Esophagus muscularis mucosa (tissue), 4 donors: ENCODE measurements around the gene ZNF787. TPM values are rescaled to one million over a fixed set of nuclear protein-coding genes. Genes with fewer than 3 reads are reported as not detected.

Experiments
- DNase-seq: peaks from one replicate; pipeline ENCODE4 v3.0.0-alpha.2; 2017; ENCODE audit errors: extremely low spot score
- H3K27ac ChIP-seq, 4 donors: fragments of 200-600 bp; sonication (generic); replicated peaks in 1 of 4; 1 replicate in 3 of 4; 2 replicates in 1 of 4; pipeline ENCODE4 v1.5.1; 2016 to 2019; ENCODE audit warnings: mild to moderate bottlenecking in 1 of 4
- H3K27me3 ChIP-seq, 4 donors: fragments of 200-600 bp; sonication (generic); one replicate each; pipeline versions ENCODE4 v1.5.1 to v1.6.0; 2016 to 2019
- H3K36me3 ChIP-seq, 4 donors: fragments of 200-600 bp; sonication (generic); one replicate each; pipeline ENCODE4 v1.5.1; 2016 to 2019
- H3K4me1 ChIP-seq, 4 donors: fragments of 200-600 bp; sonication (generic); one replicate each; pipeline ENCODE4 v1.5.1; 2016 to 2019
- H3K4me3 ChIP-seq, 4 donors: fragments of 200-600 bp; sonication (generic); 1 replicate in 2 of 4; 2 replicates in 2 of 4; pipeline ENCODE4 v1.5.1; 2016 to 2019; ENCODE audit warnings: mild to moderate bottlenecking in 4 of 4, moderate library complexity in 1 of 4
- H3K9me3 ChIP-seq, 4 donors: fragments of 200-600 bp; sonication (generic); 1 replicate in 3 of 4; 2 replicates in 1 of 4; pipeline ENCODE4 v1.5.1; 2016 to 2019
- EP300 ChIP-seq: sonication (generic); formaldehyde crosslinking; IDR thresholded peaks from one replicate; pipeline ENCODE4 v1.6.1; 2017; ENCODE audit warnings: antibody characterized with exemption
- POLR2A ChIP-seq: fragments of 450-650 bp; IDR thresholded peaks from one replicate; pipeline ENCODE4 v1.6.1; 2017; ENCODE audit warnings: antibody characterized with exemption, moderate library complexity, mild to moderate bottlenecking, low read depth
- POLR2AphosphoS5 ChIP-seq, 2 donors: sonication (generic); formaldehyde crosslinking; IDR thresholded peaks; one replicate each; pipeline ENCODE4 v1.6.1; 2017; ENCODE audit warnings: antibody characterized with exemption in 2 of 2
- WGBS: methylation state at CpG from one replicate; pipeline ENCODE4 v1.1.5; 2018; 5-methylcytosine and 5-hydroxymethylcytosine counted together
- intact Hi-C: fragments of 100-400 bp; cut with DNase I; formaldehyde crosslinking; loops from one replicate; pipeline ENCODE4 v1.15.1; 2023
- total RNA-seq, 4 donors: library from RNA; depleted of rRNA; stranded (reverse); fragments of >200 nt; gene quantifications; one replicate each; pipeline versions ENCODE4 v1.1.0 to v1.2.1, GENCODE V29; 2016
- TF ChIP-seq, protein P1 (sequence below), 3 experiments: fragments of 200-600 bp in 2 of 3; fragments of 450-650 bp in 1 of 3; sonication (generic) in 2 of 3; IDR thresholded peaks; one replicate each; pipeline ENCODE4 v1.5.1; 2017 to 2019; ENCODE audit warnings: antibody characterized with exemption in 3 of 3, mild to moderate bottlenecking in 2 of 3, moderate library complexity in 1 of 3

Gene ZNF787
- total RNA-seq, 4 donors from 2014 or later: 15.0 to 34.2 (median 28.4) TPM

DNA sequence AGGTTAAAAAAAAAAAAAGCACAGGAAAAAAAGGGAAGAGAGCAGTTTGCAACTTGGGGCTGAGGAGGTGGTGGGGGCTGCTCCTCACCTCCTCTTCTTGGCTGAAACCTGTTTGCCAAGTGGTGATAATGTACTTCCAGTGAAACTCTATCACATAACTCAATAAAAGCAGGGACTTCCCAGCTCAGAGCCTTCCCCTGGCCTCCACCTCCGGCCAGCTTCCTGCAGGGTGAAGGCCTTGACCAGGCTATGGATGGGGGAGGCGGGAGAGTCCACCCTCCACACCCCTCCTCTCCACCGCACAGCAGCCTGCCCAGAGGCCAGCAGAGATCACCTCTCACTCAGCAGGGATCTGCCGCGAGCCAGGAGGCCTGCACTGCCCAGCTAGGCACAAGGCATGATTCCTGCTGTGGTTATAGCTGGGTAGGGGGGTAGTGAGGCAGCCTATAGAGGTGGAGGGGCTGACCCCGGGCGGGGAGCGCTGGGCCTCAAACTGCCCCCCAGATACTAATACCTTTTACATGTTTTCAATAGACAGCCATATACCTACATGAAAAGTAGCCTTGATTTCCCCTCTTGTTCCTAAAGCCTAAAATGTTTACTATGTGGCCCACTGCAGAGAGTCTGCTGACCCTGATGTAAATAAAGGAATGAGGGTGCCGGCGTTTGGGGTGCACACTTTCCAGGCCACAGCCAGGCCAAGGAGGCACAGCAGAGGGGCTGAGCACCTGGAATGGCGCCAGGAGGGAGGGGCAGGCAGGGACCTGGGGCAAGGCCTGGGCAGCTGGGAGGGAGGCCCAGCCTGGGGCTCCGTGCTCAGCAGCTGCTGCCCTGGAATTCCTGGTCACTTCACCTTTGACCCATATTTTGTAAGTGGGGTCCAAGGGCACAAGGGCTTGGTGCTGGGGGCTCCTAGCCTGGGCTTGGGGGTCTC, 10.3 kb downstream of the ZNF787 start:
- WGBS: 22% methylated on average over 9 of the region's 12 CpGs
- H3K27ac ChIP-seq: peak overlapping the region; percentile 81 to 87 (median 84)
- no peaks in the 10 kb centered on the region for H3K9me3 ChIP-seq
- peaks cover 94 to 100% (median 100%) of the 10 kb centered on the region in 4 donors for H3K4me1 ChIP-seq
- peak overlapping the region in 3 of 4 donors; percentile 7 to 24 (median 21) for H3K4me3 ChIP-seq
- TF ChIP-seq POLR2AphosphoS5 (IDR thresholded peaks at IDR 0.05): peak; percentile 41 to 57
- TF ChIP-seq POLR2A: no peak
- no peaks in the 10 kb centered on the region for H3K27me3 ChIP-seq
- intact Hi-C loops: no loop called here
- DNase-seq: no peak
- H3K36me3 ChIP-seq: peaks cover 0 to 8% (median 2%) of the 10 kb centered on the region in 4 donors

DNA sequence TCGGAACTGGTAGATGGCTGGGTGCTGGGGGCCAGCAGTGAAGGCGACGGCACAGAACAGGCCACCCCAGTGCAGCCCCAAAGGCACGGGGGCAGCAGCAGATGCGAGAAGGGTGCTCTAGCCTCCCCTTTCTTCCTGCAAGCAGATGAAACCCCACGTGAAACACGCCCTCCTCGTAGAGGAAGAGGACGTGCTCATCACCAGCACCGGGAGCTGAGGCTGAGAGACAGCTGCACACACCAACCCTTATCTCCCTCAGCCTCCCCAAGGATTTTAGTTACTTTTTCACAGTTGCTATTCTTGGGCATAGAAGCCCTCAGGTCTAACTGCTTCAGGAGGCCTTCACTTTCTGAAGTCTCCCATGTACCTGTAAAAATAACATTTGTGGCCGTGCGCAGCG, 11.9 kb downstream of the ZNF787 start:
- intact Hi-C loops: no loop called here
- Histone ChIP-seq H3K27ac (peak overlapping the region; percentile 81 to 87 (median 84)), H3K36me3 (peaks cover 0 to 6% (median 2%) of the 10 kb centered on the region in 4 donors), H3K9me3 (no peaks in the 10 kb centered on the region), H3K4me3 (peak overlapping the region; percentile 40 to 48 (median 45)), H3K4me1 (peaks cover 95 to 100% (median 98%) of the 10 kb centered on the region in 4 donors), H3K27me3 (no peaks in the 10 kb centered on the region)
- TF ChIP-seq EP300: no peak
- TF ChIP-seq, protein P1, sequence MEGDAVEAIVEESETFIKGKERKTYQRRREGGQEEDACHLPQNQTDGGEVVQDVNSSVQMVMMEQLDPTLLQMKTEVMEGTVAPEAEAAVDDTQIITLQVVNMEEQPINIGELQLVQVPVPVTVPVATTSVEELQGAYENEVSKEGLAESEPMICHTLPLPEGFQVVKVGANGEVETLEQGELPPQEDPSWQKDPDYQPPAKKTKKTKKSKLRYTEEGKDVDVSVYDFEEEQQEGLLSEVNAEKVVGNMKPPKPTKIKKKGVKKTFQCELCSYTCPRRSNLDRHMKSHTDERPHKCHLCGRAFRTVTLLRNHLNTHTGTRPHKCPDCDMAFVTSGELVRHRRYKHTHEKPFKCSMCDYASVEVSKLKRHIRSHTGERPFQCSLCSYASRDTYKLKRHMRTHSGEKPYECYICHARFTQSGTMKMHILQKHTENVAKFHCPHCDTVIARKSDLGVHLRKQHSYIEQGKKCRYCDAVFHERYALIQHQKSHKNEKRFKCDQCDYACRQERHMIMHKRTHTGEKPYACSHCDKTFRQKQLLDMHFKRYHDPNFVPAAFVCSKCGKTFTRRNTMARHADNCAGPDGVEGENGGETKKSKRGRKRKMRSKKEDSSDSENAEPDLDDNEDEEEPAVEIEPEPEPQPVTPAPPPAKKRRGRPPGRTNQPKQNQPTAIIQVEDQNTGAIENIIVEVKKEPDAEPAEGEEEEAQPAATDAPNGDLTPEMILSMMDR (IDR thresholded peaks at IDR 0.05): no peak
- no peak for TF ChIP-seq POLR2AphosphoS5 (IDR thresholded peaks at IDR 0.05)
- no peak for TF ChIP-seq POLR2A
- WGBS: 63% methylated on average over 10 of the region's 13 CpGs
- no peak for DNase-seq

DNA sequence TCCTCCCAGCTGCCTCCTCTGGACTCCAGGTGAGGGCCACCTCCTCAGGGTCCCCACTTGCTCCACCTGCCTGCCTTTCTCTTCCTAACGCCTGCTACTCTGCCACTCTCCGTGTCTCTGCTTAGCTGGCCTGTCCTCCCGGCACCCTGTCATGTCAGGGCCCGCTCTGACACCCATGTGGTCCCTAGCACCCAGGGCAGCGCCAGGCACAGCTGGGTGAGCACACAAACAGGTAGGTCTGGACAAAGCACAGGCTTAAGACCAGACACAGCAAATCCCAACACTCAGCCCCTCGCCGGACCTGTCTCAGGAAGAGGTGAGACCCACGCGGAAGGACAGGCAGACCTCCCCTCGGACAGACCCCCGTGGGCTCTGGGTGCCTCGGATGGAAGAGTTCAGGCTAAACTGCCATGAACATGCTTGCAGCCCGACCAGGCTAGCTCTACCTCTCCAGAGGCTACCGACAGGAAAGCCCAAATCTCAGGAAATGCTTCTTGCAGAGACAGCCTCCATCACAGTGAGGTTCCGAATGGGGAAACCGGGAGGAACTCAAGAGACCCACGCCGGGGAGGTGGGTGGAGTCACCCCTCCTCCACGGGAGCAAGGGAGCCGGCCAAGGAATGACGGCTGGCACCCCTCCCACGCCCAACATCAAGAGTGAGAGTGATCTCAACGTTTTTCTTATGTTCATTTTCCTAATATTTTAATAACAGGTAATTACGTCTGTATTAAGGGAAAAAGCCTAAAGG, 12.5 kb downstream of the ZNF787 start:
- intact Hi-C loops: no loop called here
- WGBS: 35% methylated on average over 22 of the region's 24 CpGs
- H3K9me3 ChIP-seq: no peaks in the 10 kb centered on the region
- H3K4me1 ChIP-seq: peaks cover 89 to 94% (median 92%) of the 10 kb centered on the region in 4 donors
- peaks cover 0 to 6% (median 2%) of the 10 kb centered on the region in 4 donors for H3K36me3 ChIP-seq
- peak overlapping the region; percentile 81 to 87 (median 84) for H3K27ac ChIP-seq
- peak overlapping the region; percentile 40 to 48 (median 45) for H3K4me3 ChIP-seq
- no peak for DNase-seq
- TF ChIP-seq EP300 (no peak), POLR2AphosphoS5 (IDR thresholded peaks at IDR 0.05) (peak in 1 of 2 donors; percentile 34)
- no peaks in the 10 kb centered on the region for H3K27me3 ChIP-seq

DNA sequence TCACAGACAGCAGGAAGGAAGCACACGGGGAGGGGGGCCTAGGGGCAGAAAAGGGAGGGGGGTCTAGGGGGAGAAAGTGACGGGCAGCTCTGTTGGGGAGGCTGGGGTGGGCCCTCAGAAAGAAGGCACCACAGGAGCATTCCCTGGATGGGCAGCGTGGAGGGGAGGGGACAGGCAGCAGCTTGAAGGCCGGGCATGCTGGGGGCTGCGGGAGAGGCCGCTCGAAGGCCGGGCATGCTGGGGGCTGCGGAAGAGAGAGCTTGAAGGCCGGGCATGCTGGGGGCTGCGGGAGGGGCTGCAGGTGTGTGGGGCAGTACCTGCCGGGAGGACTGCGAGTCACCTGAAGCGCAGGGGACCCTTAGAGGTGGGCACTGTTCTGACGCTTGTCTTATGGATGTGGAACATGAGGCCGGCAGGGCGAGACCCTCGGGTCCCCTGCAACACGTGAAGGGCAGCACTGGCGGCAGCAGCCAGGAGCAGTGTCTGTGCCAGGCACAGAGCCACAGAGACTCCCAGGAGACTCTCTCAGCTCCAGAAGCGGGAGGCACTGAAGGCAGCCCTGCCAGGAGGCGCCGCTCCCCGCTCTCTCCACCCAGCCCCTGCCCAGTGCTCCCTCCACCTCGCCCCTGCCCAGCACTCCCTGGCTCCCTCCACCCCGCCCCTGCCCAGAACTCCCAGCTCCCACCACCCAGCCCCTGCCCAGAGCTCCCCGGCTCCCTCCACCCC, 13.3 kb downstream of the ZNF787 start:
- intact Hi-C loops: no loop called here
- 64% methylated on average over 20 of the region's 27 CpGs for WGBS
- peak overlapping the region; percentile 81 to 87 (median 84) for H3K27ac ChIP-seq
- H3K9me3 ChIP-seq: no peaks in the 10 kb centered on the region
- TF ChIP-seq POLR2AphosphoS5 (IDR thresholded peaks at IDR 0.05) (no peak), POLR2A (no peak), EP300 (no peak)
- TF ChIP-seq, protein P1 (IDR thresholded peaks at IDR 0.05): no peak
- peaks cover 0 to 11% (median 7%) of the 10 kb centered on the region in 4 donors for H3K36me3 ChIP-seq
- DNase-seq: no peak
- H3K4me1 ChIP-seq: peaks cover 86 to 93% (median 92%) of the 10 kb centered on the region in 4 donors
- H3K27me3 ChIP-seq: no peaks in the 10 kb centered on the region
- H3K4me3 ChIP-seq: peak overlapping the region; percentile 40 to 48 (median 45)

DNA sequence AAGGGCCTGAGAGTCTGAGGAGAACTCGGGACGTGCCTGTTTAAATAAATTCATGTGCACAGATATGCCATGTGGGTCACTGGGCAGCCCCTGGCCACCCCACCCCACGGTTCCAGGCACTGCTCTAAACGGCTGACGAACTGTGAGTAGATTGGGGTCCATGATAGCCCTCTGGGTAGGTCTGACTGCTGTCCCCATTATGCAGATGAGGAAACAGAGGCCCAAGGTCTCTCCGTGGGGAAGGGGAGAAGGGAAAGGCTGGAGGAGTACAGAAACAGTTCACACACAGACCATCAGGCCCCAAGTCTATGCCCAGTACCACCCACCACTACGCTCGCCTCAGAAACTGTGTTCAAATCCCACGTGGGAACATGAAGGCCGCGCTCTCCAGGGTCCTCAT, 14.1 kb downstream of the ZNF787 start:
- Histone ChIP-seq H3K36me3 (peaks cover 2 to 19% (median 15%) of the 10 kb centered on the region in 4 donors), H3K9me3 (no peaks in the 10 kb centered on the region), H3K4me3 (no peak overlapping the region), H3K4me1 (peaks cover 79 to 90% (median 87%) of the 10 kb centered on the region in 4 donors), H3K27me3 (no peaks in the 10 kb centered on the region), H3K27ac (peak overlapping the region; percentile 81 to 87 (median 84))
- intact Hi-C loops: no loop called here
- TF ChIP-seq POLR2A (no peak), EP300 (no peak), POLR2AphosphoS5 (IDR thresholded peaks at IDR 0.05) (no peak)
- TF ChIP-seq, protein P1 (IDR thresholded peaks at IDR 0.05): no peak
- no peak for DNase-seq
- 73% methylated on average over 11 of the region's 11 CpGs for WGBS
